Activated naive CD4-positive, alpha-beta T cell treated with anti-CD3 and anti-CD28 coated beads, Interleukin-2, amount 10 ng/mL, durations not matched to agents 7 days and 5 days (primary cell): Measurements from ENCODE around the gene SERPINB2.

Experiments used
- CTCF ChIA-PET: fragments of 350-600 bp; sonication (Branson Sonifier 250); formaldehyde crosslinking; loops from one replicate; lab custom pipeline; 2021; ENCODE audit warnings: antibody characterized with exemption; lab: Charles Lee
- DNase-seq: peaks from one replicate; pipeline ENCODE4 v3.0.0-alpha.2; 2020
- H3K27ac Mint-ChIP-seq: one replicate; pipeline ENCODE4 v1.8.0; 2021; ENCODE audit warnings: mild to moderate bottlenecking, moderate library complexity, mixed read lengths
- H3K27me3 Mint-ChIP-seq: one replicate; pipeline ENCODE4 v1.8.0; 2021; ENCODE audit warnings: mild to moderate bottlenecking, mixed read lengths
- H3K36me3 Mint-ChIP-seq: one replicate; pipeline ENCODE4 v1.8.0; 2021; ENCODE audit warnings: mixed read lengths
- H3K4me1 Mint-ChIP-seq: one replicate; pipeline ENCODE4 v1.8.0; 2021; ENCODE audit warnings: mixed read lengths
- H3K4me3 Mint-ChIP-seq: one replicate; pipeline ENCODE4 v1.8.0; 2021; ENCODE audit warnings: mild to moderate bottlenecking, moderate library complexity, mixed read lengths
- H3K9me3 Mint-ChIP-seq: one replicate; pipeline ENCODE4 v1.8.0; 2021; ENCODE audit warnings: mixed read lengths

Gene SERPINB2

GRCh38 chr18:63887424-63887823 is at the start of gene SERPINB2:
TSS of gene SERPINB2 (plus strand) at chr18:63887705. CDS start at chr18:63891445, 3,740 bp downstream.
- CTCF ChIA-PET: no interaction called here
- Mint-ChIP-seq H3K36me3 (no peaks in the 10 kb centered on the region), H3K4me1 (no peaks in the 10 kb centered on the region), H3K9me3 (no peaks in the 10 kb centered on the region), H3K27ac (no peak within 1 kb of the TSS), H3K27me3 (peaks cover 10% of the 10 kb centered on the region), H3K4me3 (no peak within 1 kb of the TSS)
- no peak for DNase-seq

- CTCF ChIA-PET: interaction anchor here (0.9 to 1.4 kb wide), 4 partner anchors 19 to 332 kb away, joined by 4 to 11 read pairs (median 5); no protein-coding TSS in a partner anchor
- H3K27me3 Mint-ChIP-seq: peaks cover 3% of the 10 kb centered on the region
- no peak overlapping the region for H3K27ac Mint-ChIP-seq
These were observed 44.5 kb upstream of the SERPINB2 start for GRCh38 chr18:63843008-63843407.

GRCh38 chr18:63844254-63844653 is 43.3 kb upstream of the SERPINB2 start:
- Mint-ChIP-seq H3K4me1 (no peaks in the 10 kb centered on the region), H3K27ac (no peak overlapping the region), H3K27me3 (peaks cover 3% of the 10 kb centered on the region), H3K36me3 (no peaks in the 10 kb centered on the region), H3K4me3 (no peak overlapping the region), H3K9me3 (no peaks in the 10 kb centered on the region)
- no peak for DNase-seq
- CTCF ChIA-PET: interaction anchor here (0.6 to 1.6 kb wide), 5 partner anchors 20 to 330 kb away, joined by 3 to 5 read pairs (median 5); no protein-coding TSS in a partner anchor

More at GRCh38 chr18:63843008-63843407, 44.5 kb upstream of the SERPINB2 start:
- Mint-ChIP-seq H3K9me3 (no peaks in the 10 kb centered on the region), H3K36me3 (no peaks in the 10 kb centered on the region), H3K4me3 (no peak overlapping the region), H3K4me1 (no peaks in the 10 kb centered on the region)
- DNase-seq: no peak

GRCh38 chr18:63848159-63848558 is 39.3 kb upstream of the SERPINB2 start:
- Mint-ChIP-seq H3K36me3 (no peaks in the 10 kb centered on the region), H3K4me1 (no peaks in the 10 kb centered on the region), H3K4me3 (no peak overlapping the region), H3K27ac (no peak overlapping the region), H3K9me3 (no peaks in the 10 kb centered on the region), H3K27me3 (peaks cover 3% of the 10 kb centered on the region)
- CTCF ChIA-PET: no interaction called here
- no peak for DNase-seq

- peaks cover 3% of the 10 kb centered on the region for H3K27me3 Mint-ChIP-seq
- no peak for DNase-seq
- CTCF ChIA-PET: no interaction called here
These were observed 37.5 kb upstream of the SERPINB2 start for GRCh38 chr18:63850020-63850419.

GRCh38 chr18:63850636-63851035 is 36.9 kb upstream of the SERPINB2 start:
- Mint-ChIP-seq H3K36me3 (no peaks in the 10 kb centered on the region), H3K4me1 (no peaks in the 10 kb centered on the region)

More at GRCh38 chr18:63850020-63850419, 37.5 kb upstream of the SERPINB2 start:
- Mint-ChIP-seq H3K4me1 (no peaks in the 10 kb centered on the region), H3K4me3 (no peak overlapping the region), H3K9me3 (no peaks in the 10 kb centered on the region), H3K36me3 (no peaks in the 10 kb centered on the region), H3K27ac (no peak overlapping the region)

GRCh38 chr18:63858456-63858855 is 29.0 kb upstream of the SERPINB2 start:
- no peak for DNase-seq
- Mint-ChIP-seq H3K27me3 (no peaks in the 10 kb centered on the region), H3K4me1 (no peaks in the 10 kb centered on the region), H3K27ac (no peak overlapping the region), H3K4me3 (no peak overlapping the region), H3K36me3 (no peaks in the 10 kb centered on the region), H3K9me3 (no peaks in the 10 kb centered on the region)
- CTCF ChIA-PET: interaction anchor here (1.2 kb wide), 1 partner anchor 9 kb away, joined by 3 read pairs; no protein-coding TSS in a partner anchor

More at GRCh38 chr18:63850636-63851035, 36.9 kb upstream of the SERPINB2 start:
- no peak overlapping the region for H3K27ac Mint-ChIP-seq
- peaks cover 3% of the 10 kb centered on the region for H3K27me3 Mint-ChIP-seq
- CTCF ChIA-PET: no interaction called here
- no peak for DNase-seq
- no peak overlapping the region for H3K4me3 Mint-ChIP-seq
- H3K9me3 Mint-ChIP-seq: no peaks in the 10 kb centered on the region

- H3K9me3 Mint-ChIP-seq: no peaks in the 10 kb centered on the region
- H3K4me3 Mint-ChIP-seq: no peak overlapping the region
- H3K4me1 Mint-ChIP-seq: no peaks in the 10 kb centered on the region
- H3K36me3 Mint-ChIP-seq: no peaks in the 10 kb centered on the region
- no peak overlapping the region for H3K27ac Mint-ChIP-seq
- CTCF ChIA-PET: no interaction called here
- H3K27me3 Mint-ChIP-seq: no peaks in the 10 kb centered on the region
- no peak for DNase-seq
These were observed 27.6 kb upstream of the SERPINB2 start for GRCh38 chr18:63859781-63860475.

- Mint-ChIP-seq H3K9me3 (no peaks in the 10 kb centered on the region), H3K27me3 (no peaks in the 10 kb centered on the region), H3K4me1 (no peaks in the 10 kb centered on the region), H3K4me3 (no peak overlapping the region), H3K27ac (no peak overlapping the region), H3K36me3 (no peaks in the 10 kb centered on the region)
- CTCF ChIA-PET: no interaction called here
- no peak for DNase-seq
These were observed 27.0 kb upstream of the SERPINB2 start for GRCh38 chr18:63860531-63860930.

- DNase-seq: no peak
- H3K36me3 Mint-ChIP-seq: no peaks in the 10 kb centered on the region
- no peaks in the 10 kb centered on the region for H3K27me3 Mint-ChIP-seq
- no peak overlapping the region for H3K4me3 Mint-ChIP-seq
- no peak overlapping the region for H3K27ac Mint-ChIP-seq
- H3K9me3 Mint-ChIP-seq: no peaks in the 10 kb centered on the region
- CTCF ChIA-PET: no interaction called here
- H3K4me1 Mint-ChIP-seq: no peaks in the 10 kb centered on the region
These were observed 20.0 kb upstream of the SERPINB2 start for GRCh38 chr18:63867368-63868125.

- DNase-seq: no peak
- Mint-ChIP-seq H3K9me3 (no peaks in the 10 kb centered on the region), H3K4me3 (no peak overlapping the region), H3K27ac (no peak overlapping the region), H3K27me3 (no peaks in the 10 kb centered on the region), H3K4me1 (no peaks in the 10 kb centered on the region), H3K36me3 (no peaks in the 10 kb centered on the region)
- CTCF ChIA-PET: no interaction called here
These were observed 19.0 kb upstream of the SERPINB2 start for GRCh38 chr18:63868546-63868945.

GRCh38 chr18:63869374-63869773 is 18.1 kb upstream of the SERPINB2 start:
- H3K27ac Mint-ChIP-seq: no peak overlapping the region
- H3K27me3 Mint-ChIP-seq: no peaks in the 10 kb centered on the region
- CTCF ChIA-PET: no interaction called here
- no peaks in the 10 kb centered on the region for H3K36me3 Mint-ChIP-seq
- H3K4me1 Mint-ChIP-seq: no peaks in the 10 kb centered on the region
- H3K4me3 Mint-ChIP-seq: no peak overlapping the region
- DNase-seq: no peak
- H3K9me3 Mint-ChIP-seq: no peaks in the 10 kb centered on the region

GRCh38 chr18:63869851-63870250 is 17.7 kb upstream of the SERPINB2 start:
- Mint-ChIP-seq H3K4me3 (no peak overlapping the region), H3K36me3 (no peaks in the 10 kb centered on the region), H3K27me3 (no peaks in the 10 kb centered on the region), H3K4me1 (no peaks in the 10 kb centered on the region), H3K9me3 (no peaks in the 10 kb centered on the region), H3K27ac (no peak overlapping the region)
- no peak for DNase-seq
- CTCF ChIA-PET: no interaction called here

GRCh38 chr18:63871836-63872235 is 15.7 kb upstream of the SERPINB2 start:
- no peak for DNase-seq
- H3K4me1 Mint-ChIP-seq: no peaks in the 10 kb centered on the region
- no peak overlapping the region for H3K4me3 Mint-ChIP-seq
- H3K27ac Mint-ChIP-seq: no peak overlapping the region
- no peaks in the 10 kb centered on the region for H3K9me3 Mint-ChIP-seq
- CTCF ChIA-PET: interaction anchor here (0.6 kb wide), 1 partner anchor 48 kb away, joined by 3 read pairs; no protein-coding TSS in a partner anchor
- H3K27me3 Mint-ChIP-seq: no peaks in the 10 kb centered on the region
- H3K36me3 Mint-ChIP-seq: no peaks in the 10 kb centered on the region
